ENCODE measurements around the gene ZFP30.

GRCh38 chr19:37655689-37656371 is 565 bp upstream of the ZFP30 start:
- no peak for TF ChIP-seq EZH2phosphoT487 (IDR thresholded peaks at IDR 0.05; ENCODE audit: insufficient read depth, low read depth)
- no peak for TF ChIP-seq EZH2 (IDR thresholded peaks at IDR 0.05; ENCODE audit: insufficient read depth, poor library complexity, severe bottlenecking)

Data from GM23248 (cell line).